K562 (cell line): ENCODE data around the gene MARK3. TPM values are rescaled to one million over a fixed set of nuclear protein-coding genes. Genes with fewer than 3 reads are reported as not detected.

Source experiments
- ARID1B ChIP-seq: fragments of 450-650 bp; IDR thresholded peaks from 2 replicates; pipeline ENCODE4 v1.6.1; 2016; ENCODE audit warnings: antibody characterized with exemption, mild to moderate bottlenecking, inconsistent platforms
- FOS ChIP-seq: IDR thresholded peaks from 3 replicates; pipeline ENCODE4 v1.6.1; 2011; ENCODE audit not compliant: insufficient read length; ENCODE audit errors: extremely low read depth
- FOXP4 ChIP-seq: sonication (generic); formaldehyde crosslinking; IDR thresholded peaks from 2 replicates; pipeline ENCODE4 v1.8.0; 2022; ENCODE audit warnings: mild to moderate bottlenecking, missing genetic modification reagents, borderline replicate concordance
- HSF4 ChIP-seq: fragments of 250-450 bp; sonication (Bioruptor Pico); IDR thresholded peaks from 2 replicates; pipeline ENCODE4 v2.1.2; 2022; ENCODE audit warnings: mild to moderate bottlenecking, moderate library complexity, borderline replicate concordance
- MAZ ChIP-seq, 2 experiments: fragments of 450-650 bp in 1 of 2; sonication (generic) in 1 of 2; formaldehyde crosslinking; IDR thresholded peaks in 1 of 2; conservative IDR thresholded peaks in 1 of 2; 2 replicates each; pipeline versions ENCODE4 v1.4.0 to v1.5.0; 2020; ENCODE audit warnings: mild to moderate bottlenecking in 1 of 2, missing genetic modification reagents in 1 of 2
- MED1 ChIP-seq: sonication (generic); formaldehyde crosslinking; IDR thresholded peaks from 2 replicates; pipeline ENCODE4 v1.8.1; 2023; ENCODE audit warnings: missing genetic modification reagents, borderline replicate concordance
- MYNN ChIP-seq, 2 experiments: sonication (generic); formaldehyde crosslinking in 1 of 2; IDR thresholded peaks; 2 replicates each; pipeline versions ENCODE4 v1.5.0 to v1.6.1; 2016 to 2020; ENCODE audit warnings: antibody characterized with exemption in 1 of 2, missing genetic modification reagents in 1 of 2
- NR4A1 ChIP-seq, 2 experiments: fragments of 250-450 bp in 1 of 2; fragments of 450-650 bp in 1 of 2; sonication (Bioruptor Pico) in 1 of 2; IDR thresholded peaks; 2 replicates each; pipeline versions ENCODE4 v1.4.0 to v1.6.1; 2016 to 2020; ENCODE audit warnings: mild to moderate bottlenecking in 2 of 2, missing compliant biosample characterization in 1 of 2, missing genetic modification characterization in 1 of 2, moderate library complexity in 1 of 2
- RREB1 ChIP-seq: fragments of 250-450 bp; sonication (Bioruptor Pico); IDR thresholded peaks from 2 replicates; pipeline ENCODE4 v1.4.0; 2020
- TFAM ChIP-seq: fragments of 250-450 bp; sonication (Bioruptor Pico); conservative IDR thresholded peaks from 2 replicates; pipeline ENCODE4 v1.5.0; 2021; ENCODE audit warnings: mild to moderate bottlenecking, moderate library complexity
- ZNF175 ChIP-seq: fragments of 200-800 bp; sonication (Bioruptor generic); IDR thresholded peaks from 2 replicates; pipeline ENCODE4 v1.6.1; 2016; ENCODE audit warnings: low read depth, mild to moderate bottlenecking, missing genetic modification characterization, missing compliant biosample characterization
- polyA plus RNA-seq, 8 experiments: library from polyadenylated mRNA; depleted of rRNA in 4 of 8; stranded (reverse) in 5 of 8; unstranded in 3 of 8; fragments of >200 nt; fragmentation: Nextera tagmentation in 2 of 8; fragmentation: Illumina TruSeq in 1 of 8; extraction: Ambion mirVana in 2 of 8; extraction: Trizol in 1 of 8; gene quantifications; 2 replicates each; pipeline versions ENCODE4 v1.2.1 to v1.2.3, GENCODE V29; 2011 to 2014; ENCODE audit warnings: inconsistent platforms in 1 of 8, missing spikeins in 1 of 8
- total RNA-seq, 7 experiments: library from RNA; depleted of rRNA in 6 of 7; stranded (reverse); fragments of >200 nt in 6 of 7; fragmentation: Illumina TruSeq in 2 of 7; extraction: Trizol in 2 of 7; gene quantifications; 2 replicates each; pipeline versions ENCODE4 v1.2.1 to v1.2.3, GENCODE V29; 2011 to 2021; ENCODE audit warnings: low replicate concordance in 1 of 7
- TF ChIP-seq, protein P1 (sequence below), 3 experiments: fragments of 200-800 bp in 1 of 3; sonication (Bioruptor generic) in 1 of 3; sonication (generic) in 1 of 3; formaldehyde crosslinking in 1 of 3; IDR thresholded peaks; 2 replicates each; pipeline versions ENCODE4 v1.6.1 to v1.8.0; 2016 to 2022; ENCODE audit warnings: mild to moderate bottlenecking in 2 of 3, missing compliant biosample characterization in 2 of 3, missing genetic modification characterization in 2 of 3, missing genetic modification reagents in 1 of 3
- TF ChIP-seq, protein P2 (sequence below): fragments of 250-450 bp; sonication (Bioruptor Pico); IDR thresholded peaks from 2 replicates; pipeline ENCODE4 v1.5.0; 2020; ENCODE audit warnings: mild to moderate bottlenecking, borderline replicate concordance
- TF ChIP-seq, protein P3 (sequence below): sonication (generic); formaldehyde crosslinking; IDR thresholded peaks from 2 replicates; pipeline ENCODE4 v1.8.0; 2022; ENCODE audit warnings: mild to moderate bottlenecking, missing genetic modification reagents

Gene MARK3
- total and polyA plus RNA-seq, 9 of the 15 experiments (the other 6 are each of a cell fraction or from before 2014, with no cell fraction given): 10.1 to 68.7 (median 56.3) TPM

DNA sequence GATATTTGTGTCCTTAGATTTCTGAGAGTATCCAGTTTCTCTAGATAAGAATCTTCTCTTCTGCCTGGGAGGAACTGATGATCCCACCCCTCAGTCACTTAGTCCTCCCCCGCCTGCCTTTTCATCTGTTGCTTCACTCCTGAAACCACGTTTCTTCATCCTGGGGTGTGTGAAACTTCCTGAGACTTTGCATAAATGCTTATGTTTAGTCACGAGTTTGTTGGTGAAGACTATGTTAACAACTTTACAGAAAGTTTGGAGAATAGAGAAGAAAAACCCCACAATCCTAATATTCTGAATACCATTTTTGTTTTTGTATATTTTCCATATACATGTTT is 33.2 kb downstream of the MARK3 start (continued):
- no peak for TF ChIP-seq MAZ (CRISPR knock-in tag; conservative IDR thresholded peaks at IDR 0.05 in 1 of 2, IDR thresholded peaks at IDR 0.05 in 1 of 2)
- no peak for TF ChIP-seq FOXP4 (CRISPR knock-in tag)
- TF ChIP-seq ZNF175 (CRISPR knock-in tag): no peak
- TF ChIP-seq, protein P1, sequence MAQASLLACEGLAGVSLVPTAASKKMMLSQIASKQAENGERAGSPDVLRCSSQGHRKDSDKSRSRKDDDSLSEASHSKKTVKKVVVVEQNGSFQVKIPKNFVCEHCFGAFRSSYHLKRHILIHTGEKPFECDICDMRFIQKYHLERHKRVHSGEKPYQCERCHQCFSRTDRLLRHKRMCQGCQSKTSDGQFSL (CRISPR knock-in tag; IDR thresholded peaks at IDR 0.05): no peak
- TF ChIP-seq, protein P1 (tag; IDR thresholded peaks at IDR 0.05): no peak
- no peak for TF ChIP-seq TFAM (CRISPR knock-in tag)
- no peak for TF ChIP-seq FOS
- TF ChIP-seq HSF4: no peak
- peak; percentile 73 for TF ChIP-seq ARID1B
- no peak for TF ChIP-seq NR4A1 (CRISPR knock-in tag; IDR thresholded peaks at IDR 0.05)
- TF ChIP-seq NR4A1 (tag; IDR thresholded peaks at IDR 0.05): no peak
- TF ChIP-seq RREB1 (CRISPR knock-in tag): no peak
- TF ChIP-seq, protein P2, sequence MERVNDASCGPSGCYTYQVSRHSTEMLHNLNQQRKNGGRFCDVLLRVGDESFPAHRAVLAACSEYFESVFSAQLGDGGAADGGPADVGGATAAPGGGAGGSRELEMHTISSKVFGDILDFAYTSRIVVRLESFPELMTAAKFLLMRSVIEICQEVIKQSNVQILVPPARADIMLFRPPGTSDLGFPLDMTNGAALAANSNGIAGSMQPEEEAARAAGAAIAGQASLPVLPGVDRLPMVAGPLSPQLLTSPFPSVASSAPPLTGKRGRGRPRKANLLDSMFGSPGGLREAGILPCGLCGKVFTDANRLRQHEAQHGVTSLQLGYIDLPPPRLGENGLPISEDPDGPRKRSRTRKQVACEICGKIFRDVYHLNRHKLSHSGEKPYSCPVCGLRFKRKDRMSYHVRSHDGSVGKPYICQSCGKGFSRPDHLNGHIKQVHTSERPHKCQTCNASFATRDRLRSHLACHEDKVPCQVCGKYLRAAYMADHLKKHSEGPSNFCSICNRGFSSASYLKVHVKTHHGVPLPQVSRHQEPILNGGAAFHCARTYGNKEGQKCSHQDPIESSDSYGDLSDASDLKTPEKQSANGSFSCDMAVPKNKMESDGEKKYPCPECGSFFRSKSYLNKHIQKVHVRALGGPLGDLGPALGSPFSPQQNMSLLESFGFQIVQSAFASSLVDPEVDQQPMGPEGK (CRISPR knock-in tag): no peak
- TF ChIP-seq, protein P3, sequence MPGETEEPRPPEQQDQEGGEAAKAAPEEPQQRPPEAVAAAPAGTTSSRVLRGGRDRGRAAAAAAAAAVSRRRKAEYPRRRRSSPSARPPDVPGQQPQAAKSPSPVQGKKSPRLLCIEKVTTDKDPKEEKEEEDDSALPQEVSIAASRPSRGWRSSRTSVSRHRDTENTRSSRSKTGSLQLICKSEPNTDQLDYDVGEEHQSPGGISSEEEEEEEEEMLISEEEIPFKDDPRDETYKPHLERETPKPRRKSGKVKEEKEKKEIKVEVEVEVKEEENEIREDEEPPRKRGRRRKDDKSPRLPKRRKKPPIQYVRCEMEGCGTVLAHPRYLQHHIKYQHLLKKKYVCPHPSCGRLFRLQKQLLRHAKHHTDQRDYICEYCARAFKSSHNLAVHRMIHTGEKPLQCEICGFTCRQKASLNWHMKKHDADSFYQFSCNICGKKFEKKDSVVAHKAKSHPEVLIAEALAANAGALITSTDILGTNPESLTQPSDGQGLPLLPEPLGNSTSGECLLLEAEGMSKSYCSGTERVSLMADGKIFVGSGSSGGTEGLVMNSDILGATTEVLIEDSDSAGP (CRISPR knock-in tag): no peak
- TF ChIP-seq MED1: no peak
- TF ChIP-seq MYNN (IDR thresholded peaks at IDR 0.05): no peak
- TF ChIP-seq MYNN (CRISPR knock-in tag; IDR thresholded peaks at IDR 0.05): no peak
